Neural progenitor cell (in vitro differentiated cells): ENCODE results near the gene MYO18B.

Source experiments
- EZH2phosphoT487 ChIP-seq: fragments of 200-600 bp; sonication (generic); IDR thresholded peaks from 2 replicates; pipeline ENCODE4 v1.6.1; 2017; ENCODE audit warnings: antibody characterized with exemption
- TF ChIP-seq, protein P1 (sequence below): fragments of 200-600 bp; sonication (generic); IDR thresholded peaks from 2 replicates; pipeline ENCODE4 v1.5.1; 2017; ENCODE audit warnings: antibody characterized with exemption, mild to moderate bottlenecking

DNA sequence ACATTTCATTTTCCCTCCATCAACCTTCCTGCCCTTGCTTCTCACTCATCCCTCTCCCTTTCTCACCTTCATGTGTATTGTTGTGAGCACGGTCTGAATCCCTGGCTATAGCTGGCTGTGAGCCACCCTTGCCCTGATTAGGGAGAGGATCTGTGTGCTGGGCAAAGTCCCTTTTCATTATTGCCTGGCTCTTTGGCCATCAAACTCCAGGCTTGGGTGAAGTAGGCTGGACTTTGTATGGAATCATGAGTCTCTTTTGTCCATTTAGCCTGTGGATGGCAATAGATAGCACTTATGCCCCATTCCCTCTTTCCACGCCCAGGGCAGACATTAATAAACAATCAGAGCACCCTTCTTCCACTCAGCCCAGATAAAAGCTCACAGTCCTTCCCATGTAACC lies 6.7 kb downstream of the MYO18B start:
- TF ChIP-seq, protein P1, sequence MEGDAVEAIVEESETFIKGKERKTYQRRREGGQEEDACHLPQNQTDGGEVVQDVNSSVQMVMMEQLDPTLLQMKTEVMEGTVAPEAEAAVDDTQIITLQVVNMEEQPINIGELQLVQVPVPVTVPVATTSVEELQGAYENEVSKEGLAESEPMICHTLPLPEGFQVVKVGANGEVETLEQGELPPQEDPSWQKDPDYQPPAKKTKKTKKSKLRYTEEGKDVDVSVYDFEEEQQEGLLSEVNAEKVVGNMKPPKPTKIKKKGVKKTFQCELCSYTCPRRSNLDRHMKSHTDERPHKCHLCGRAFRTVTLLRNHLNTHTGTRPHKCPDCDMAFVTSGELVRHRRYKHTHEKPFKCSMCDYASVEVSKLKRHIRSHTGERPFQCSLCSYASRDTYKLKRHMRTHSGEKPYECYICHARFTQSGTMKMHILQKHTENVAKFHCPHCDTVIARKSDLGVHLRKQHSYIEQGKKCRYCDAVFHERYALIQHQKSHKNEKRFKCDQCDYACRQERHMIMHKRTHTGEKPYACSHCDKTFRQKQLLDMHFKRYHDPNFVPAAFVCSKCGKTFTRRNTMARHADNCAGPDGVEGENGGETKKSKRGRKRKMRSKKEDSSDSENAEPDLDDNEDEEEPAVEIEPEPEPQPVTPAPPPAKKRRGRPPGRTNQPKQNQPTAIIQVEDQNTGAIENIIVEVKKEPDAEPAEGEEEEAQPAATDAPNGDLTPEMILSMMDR, result no peak
- no peak for TF ChIP-seq EZH2phosphoT487
